ENCODE measurements around the gene HELZ2.

GRCh38 chr20:63576311-63576710 is 2.3 kb upstream of the HELZ2 start:
- TF ChIP-seq, protein P1, sequence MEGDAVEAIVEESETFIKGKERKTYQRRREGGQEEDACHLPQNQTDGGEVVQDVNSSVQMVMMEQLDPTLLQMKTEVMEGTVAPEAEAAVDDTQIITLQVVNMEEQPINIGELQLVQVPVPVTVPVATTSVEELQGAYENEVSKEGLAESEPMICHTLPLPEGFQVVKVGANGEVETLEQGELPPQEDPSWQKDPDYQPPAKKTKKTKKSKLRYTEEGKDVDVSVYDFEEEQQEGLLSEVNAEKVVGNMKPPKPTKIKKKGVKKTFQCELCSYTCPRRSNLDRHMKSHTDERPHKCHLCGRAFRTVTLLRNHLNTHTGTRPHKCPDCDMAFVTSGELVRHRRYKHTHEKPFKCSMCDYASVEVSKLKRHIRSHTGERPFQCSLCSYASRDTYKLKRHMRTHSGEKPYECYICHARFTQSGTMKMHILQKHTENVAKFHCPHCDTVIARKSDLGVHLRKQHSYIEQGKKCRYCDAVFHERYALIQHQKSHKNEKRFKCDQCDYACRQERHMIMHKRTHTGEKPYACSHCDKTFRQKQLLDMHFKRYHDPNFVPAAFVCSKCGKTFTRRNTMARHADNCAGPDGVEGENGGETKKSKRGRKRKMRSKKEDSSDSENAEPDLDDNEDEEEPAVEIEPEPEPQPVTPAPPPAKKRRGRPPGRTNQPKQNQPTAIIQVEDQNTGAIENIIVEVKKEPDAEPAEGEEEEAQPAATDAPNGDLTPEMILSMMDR (conservative IDR thresholded peaks at IDR 0.05; ENCODE audit: low read depth in 2 of 2), result no peak
- TF ChIP-seq, protein P2, sequence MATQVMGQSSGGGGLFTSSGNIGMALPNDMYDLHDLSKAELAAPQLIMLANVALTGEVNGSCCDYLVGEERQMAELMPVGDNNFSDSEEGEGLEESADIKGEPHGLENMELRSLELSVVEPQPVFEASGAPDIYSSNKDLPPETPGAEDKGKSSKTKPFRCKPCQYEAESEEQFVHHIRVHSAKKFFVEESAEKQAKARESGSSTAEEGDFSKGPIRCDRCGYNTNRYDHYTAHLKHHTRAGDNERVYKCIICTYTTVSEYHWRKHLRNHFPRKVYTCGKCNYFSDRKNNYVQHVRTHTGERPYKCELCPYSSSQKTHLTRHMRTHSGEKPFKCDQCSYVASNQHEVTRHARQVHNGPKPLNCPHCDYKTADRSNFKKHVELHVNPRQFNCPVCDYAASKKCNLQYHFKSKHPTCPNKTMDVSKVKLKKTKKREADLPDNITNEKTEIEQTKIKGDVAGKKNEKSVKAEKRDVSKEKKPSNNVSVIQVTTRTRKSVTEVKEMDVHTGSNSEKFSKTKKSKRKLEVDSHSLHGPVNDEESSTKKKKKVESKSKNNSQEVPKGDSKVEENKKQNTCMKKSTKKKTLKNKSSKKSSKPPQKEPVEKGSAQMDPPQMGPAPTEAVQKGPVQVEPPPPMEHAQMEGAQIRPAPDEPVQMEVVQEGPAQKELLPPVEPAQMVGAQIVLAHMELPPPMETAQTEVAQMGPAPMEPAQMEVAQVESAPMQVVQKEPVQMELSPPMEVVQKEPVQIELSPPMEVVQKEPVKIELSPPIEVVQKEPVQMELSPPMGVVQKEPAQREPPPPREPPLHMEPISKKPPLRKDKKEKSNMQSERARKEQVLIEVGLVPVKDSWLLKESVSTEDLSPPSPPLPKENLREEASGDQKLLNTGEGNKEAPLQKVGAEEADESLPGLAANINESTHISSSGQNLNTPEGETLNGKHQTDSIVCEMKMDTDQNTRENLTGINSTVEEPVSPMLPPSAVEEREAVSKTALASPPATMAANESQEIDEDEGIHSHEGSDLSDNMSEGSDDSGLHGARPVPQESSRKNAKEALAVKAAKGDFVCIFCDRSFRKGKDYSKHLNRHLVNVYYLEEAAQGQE (IDR thresholded peaks at IDR 0.05; ENCODE audit: unreplicated experiment), result no peak
- no peak for TF ChIP-seq EZH2 (IDR thresholded peaks at IDR 0.05; ENCODE audit: low read depth, unreplicated experiment)
- TF ChIP-seq POLR2AphosphoS5 (IDR thresholded peaks at IDR 0.05; ENCODE audit: low read depth), result no peak
